OCI-LY7 (cell line): ENCODE measurements around the gene TMTC2. TPM values are rescaled to one million over a fixed set of nuclear protein-coding genes. Genes with fewer than 3 reads are reported as not detected.

Experiments
- BruUV-seq: library from RNA; stranded (reverse); fragments of 400-500 nt; replicated peaks from 2 replicates; lab custom pipeline; 2021; lab: Mats Ljungman, UMichigan
- CTCF ChIA-PET: fragments of 300-600 bp; sonication (Branson Sonifier 250); formaldehyde crosslinking; loops from one replicate; lab custom pipeline; 2022; ENCODE audit warnings: antibody characterized with exemption; ENCODE audit not compliant: unreplicated experiment; lab: Charles Lee
- POLR2A ChIA-PET: fragments of 300-600 bp; sonication (Branson Sonifier 250); formaldehyde crosslinking; loops from one replicate; lab custom pipeline; 2022; ENCODE audit warnings: antibody characterized with exemption; lab: Charles Lee
- DNase-seq: peaks from one replicate; pipeline ENCODE4 v3.0.0-alpha.2; 2015; ENCODE audit warnings: low spot score
- H2AFZ ChIP-seq: fragments of 200-600 bp; sonication (generic), shearing (Covaris generic); 2 replicates; pipeline ENCODE4 v1.6.1; 2014; ENCODE audit warnings: mild to moderate bottlenecking, antibody characterized with exemption, low read length, moderate library complexity
- H3K27ac ChIP-seq: fragments of 200-600 bp; sonication (generic); 2 replicates; pipeline ENCODE4 v1.5.1; 2014; ENCODE audit warnings: mixed run types, low read depth, mild to moderate bottlenecking, moderate library complexity, low read length, inconsistent platforms; ENCODE audit not compliant: poor library complexity, severe bottlenecking
- H3K36me3 ChIP-seq: fragments of 200-600 bp; sonication (generic); 2 replicates; pipeline ENCODE4 v1.6.1; 2014; ENCODE audit warnings: mild to moderate bottlenecking, antibody characterized with exemption, low read length, moderate library complexity, mixed read lengths; ENCODE audit not compliant: insufficient read depth
- H3K4me1 ChIP-seq: fragments of 200-600 bp; sonication (generic); 2 replicates; pipeline ENCODE4 v1.5.1; 2014; ENCODE audit warnings: mild to moderate bottlenecking, low read length; ENCODE audit not compliant: insufficient read depth, poor library complexity, severe bottlenecking
- H3K4me2 ChIP-seq: fragments of 200-600 bp; sonication (generic); 2 replicates; pipeline ENCODE4 v1.6.1; 2014; ENCODE audit warnings: mild to moderate bottlenecking, low read length
- H3K4me3 ChIP-seq: fragments of 200-600 bp; sonication (generic); 2 replicates; pipeline ENCODE4 v1.5.1; 2014; ENCODE audit warnings: mild to moderate bottlenecking, low read depth, low read length; ENCODE audit not compliant: poor library complexity, severe bottlenecking
- H3K79me2 ChIP-seq: fragments of 200-600 bp; sonication (generic); 2 replicates; pipeline ENCODE4 v1.6.1; 2016; ENCODE audit warnings: low read depth, mild to moderate bottlenecking, low read length, moderate library complexity, mixed read lengths; ENCODE audit not compliant: insufficient read depth
- H3K9me2 ChIP-seq: fragments of 200-600 bp; sonication (generic); 2 replicates; pipeline ENCODE4 v1.6.1; 2016; ENCODE audit warnings: mild to moderate bottlenecking, low read length, mixed read lengths; ENCODE audit not compliant: insufficient read depth
- H3K9me3 ChIP-seq: fragments of 200-600 bp; sonication (generic); 2 replicates; pipeline ENCODE4 v1.6.1; 2014; ENCODE audit warnings: mild to moderate bottlenecking, mixed run types, low read length, mixed read lengths
- H4K20me1 ChIP-seq: fragments of 200-600 bp; sonication (generic); 2 replicates; pipeline ENCODE4 v1.6.1; 2014; ENCODE audit warnings: mild to moderate bottlenecking, antibody characterized with exemption, low read length, moderate library complexity, mixed read lengths; ENCODE audit not compliant: insufficient read depth
- CTCF ChIP-seq: fragments of 200-600 bp; sonication (generic); conservative IDR thresholded peaks from 2 replicates; pipeline ENCODE4 v1.5.1; 2014; ENCODE audit warnings: mild to moderate bottlenecking, antibody characterized with exemption, low read length, moderate library complexity, mixed read lengths
- EZH2phosphoT487 ChIP-seq: fragments of 200-600 bp; sonication (generic); IDR thresholded peaks from 2 replicates; pipeline ENCODE4 v1.6.1; 2018; ENCODE audit warnings: low read depth, borderline replicate concordance, mild to moderate bottlenecking, mixed run types, antibody characterized with exemption, low read length, moderate library complexity, mixed read lengths
- intact Hi-C: fragments of 100-400 bp; cut with micrococcal nuclease; formaldehyde crosslinking; loops from one replicate; pipeline ENCODE4 v1.10.0; 2022; ENCODE audit not compliant: unreplicated experiment
- total RNA-seq, 2 experiments: library from RNA; depleted of rRNA in 1 of 2; stranded (reverse); fragments of >200 nt in 1 of 2; shearing (Covaris generic) in 1 of 2; gene quantifications; 2 replicates each; pipeline ENCODE4 v1.2.3, GENCODE V29; 2014 to 2022

The TMTC2 gene
- total RNA-seq, 2 experiments from 2014 or later: 5.6 to 8.1 TPM

DNA sequence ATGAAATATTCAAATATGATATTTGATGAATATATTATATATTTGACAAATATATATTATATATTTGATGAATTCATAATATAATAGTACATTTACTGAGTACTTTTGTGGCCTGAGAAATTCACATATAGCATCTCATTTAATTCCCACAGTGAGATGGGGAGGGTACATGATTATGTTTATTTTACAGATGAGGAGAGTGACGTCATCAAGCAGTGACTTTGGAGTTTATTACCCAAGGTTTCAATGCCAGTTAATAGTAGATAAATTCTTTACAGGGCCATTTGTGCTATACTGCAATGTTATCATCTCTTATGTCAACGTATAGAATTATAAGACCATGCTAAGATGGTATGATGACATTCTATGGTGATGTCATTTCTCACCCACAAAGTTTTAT, 352.7 kb downstream of the TMTC2 start:
- intact Hi-C loops: no loop called here
- no peaks in the 10 kb centered on the region for H3K4me1 ChIP-seq
- no peaks in the 10 kb centered on the region for H4K20me1 ChIP-seq
- no peaks in the 10 kb centered on the region for H3K79me2 ChIP-seq
- POLR2A ChIA-PET: no interaction called here
- H3K9me2 ChIP-seq: no peaks in the 10 kb centered on the region
- no TSS peak for BruUV-seq
- no peak overlapping the region for H3K4me2 ChIP-seq
- no peaks in the 10 kb centered on the region for H3K9me3 ChIP-seq
- no peak overlapping the region for H2AFZ ChIP-seq
- TF ChIP-seq CTCF: no peak
- no peak for TF ChIP-seq EZH2phosphoT487
- no peak for DNase-seq
- CTCF ChIA-PET: no interaction called here
- no peak overlapping the region for H3K27ac ChIP-seq
- no peak overlapping the region for H3K4me3 ChIP-seq
- H3K36me3 ChIP-seq: no peaks in the 10 kb centered on the region

DNA sequence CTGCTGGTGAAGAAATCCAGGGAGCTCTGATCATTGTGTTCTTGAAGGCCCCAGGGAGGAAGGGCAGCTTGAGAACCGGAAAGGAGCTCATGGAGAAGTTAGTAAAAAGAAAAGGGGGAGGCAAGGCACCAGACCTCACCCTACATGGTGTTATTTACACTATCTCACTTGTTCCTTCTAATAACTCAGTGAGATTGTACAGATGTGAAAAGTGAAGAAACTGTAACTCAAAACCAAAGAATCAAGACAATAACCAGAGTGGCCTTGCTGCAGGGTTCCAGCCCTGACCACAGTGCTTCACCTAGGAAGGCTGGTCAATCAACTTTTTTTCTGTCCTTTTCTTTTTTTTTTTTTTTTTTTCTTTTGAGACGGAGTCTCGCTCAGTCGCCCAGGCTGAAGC, 353.6 kb downstream of the TMTC2 start:
- Histone ChIP-seq H3K4me3 (no peak overlapping the region), H2AFZ (no peak overlapping the region), H3K79me2 (no peaks in the 10 kb centered on the region), H3K27ac (no peak overlapping the region), H3K4me1 (no peaks in the 10 kb centered on the region), H3K36me3 (no peaks in the 10 kb centered on the region), H3K9me3 (no peaks in the 10 kb centered on the region), H3K4me2 (no peak overlapping the region), H3K9me2 (no peaks in the 10 kb centered on the region), H4K20me1 (no peaks in the 10 kb centered on the region)
- intact Hi-C loops: no loop called here
- CTCF ChIA-PET: no interaction called here
- POLR2A ChIA-PET: interaction anchor here (0.6 to 0.9 kb wide), 2 partner anchors 11 to 84 kb away, joined by 3 read pairs; no protein-coding TSS in a partner anchor
- no peak for DNase-seq
- BruUV-seq: no TSS peak
- no peak for TF ChIP-seq CTCF
- TF ChIP-seq EZH2phosphoT487: no peak

DNA sequence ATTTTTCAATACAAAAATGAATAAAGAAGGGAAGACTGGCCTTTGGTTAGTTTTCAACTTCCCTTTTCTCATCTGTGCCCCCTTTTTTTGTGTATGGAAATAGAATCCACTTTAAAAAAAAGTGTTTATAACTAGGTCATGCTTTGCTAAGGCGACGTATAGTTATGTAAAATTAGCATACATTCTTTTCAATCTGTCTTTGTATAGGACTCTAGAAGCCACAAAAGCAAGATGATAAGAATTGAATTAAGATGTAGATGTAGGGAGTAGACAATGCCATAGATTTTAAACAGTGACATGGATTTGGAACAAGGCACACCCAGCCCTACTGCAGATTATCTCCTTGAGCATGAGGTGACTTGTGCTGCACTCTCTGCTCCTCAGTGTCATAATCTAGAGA, 354.3 kb downstream of the TMTC2 start:
- H3K4me1 ChIP-seq: no peaks in the 10 kb centered on the region
- BruUV-seq: no TSS peak
- no peak overlapping the region for H3K27ac ChIP-seq
- TF ChIP-seq CTCF (no peak), EZH2phosphoT487 (no peak)
- no peaks in the 10 kb centered on the region for H3K36me3 ChIP-seq
- H2AFZ ChIP-seq: no peak overlapping the region
- ChIA-PET POLR2A (no interaction called here), CTCF (no interaction called here)
- no peaks in the 10 kb centered on the region for H3K79me2 ChIP-seq
- intact Hi-C loops: no loop called here
- no peak overlapping the region for H3K4me3 ChIP-seq
- no peaks in the 10 kb centered on the region for H3K9me3 ChIP-seq
- no peak overlapping the region for H3K4me2 ChIP-seq
- no peaks in the 10 kb centered on the region for H4K20me1 ChIP-seq
- DNase-seq: no peak
- H3K9me2 ChIP-seq: no peaks in the 10 kb centered on the region
